Measurements from ENCODE around the gene HMG20B.

- TF ChIP-seq MAX (IDR thresholded peaks at IDR 0.05) (no peak), FOXM1 (IDR thresholded peaks at IDR 0.05; ENCODE audit: borderline replicate concordance, low read depth) (no peak), CREB1 (IDR thresholded peaks at IDR 0.05; ENCODE audit: low read depth) (no peak), TAF1 (IDR thresholded peaks at IDR 0.05; ENCODE audit: low read depth) (no peak)
Observed at GRCh38 chr19:3556423-3556977, 16.2 kb upstream of the HMG20B start.
